Fibroblast of skin of back (primary cell): ENCODE data around the gene WDR17. TPM values are rescaled to one million over a fixed set of nuclear protein-coding genes. Genes with fewer than 3 reads are reported as not detected.
A peak's percentile ranks its signal among the peaks of the same experiment; 100 is the strongest.

Source experiments
- DNase-seq: peaks from one replicate; pipeline ENCODE4 v3.0.0-alpha.2; 2013
- polyA plus RNA-seq, 2 experiments: library from polyadenylated mRNA; unstranded; fragments of 120-200 nt; gene quantifications; one replicate each; pipeline ENCODE4 v1.2.1, GENCODE V29; 2013; ENCODE audit not compliant: insufficient read length in 2 of 2

The WDR17 gene
- polyA plus RNA-seq (2013, experiment 1 of 2; ENCODE audit: insufficient read length) = 0.42 TPM
- polyA plus RNA-seq (2013, experiment 2 of 2; ENCODE audit: insufficient read length) = 0.53 TPM

- peak; percentile 74 for DNase-seq
These were observed at the start of gene WDR17 for GRCh38 chr4:176065435-176066291. Gene WDR17 (plus strand): TSS chr4:176065841. CDS start chr4:176111581, 45,740 bp downstream.

GRCh38 chr4:176016601-176017000, 49.0 kb upstream of the WDR17 start:
- DNase-seq = no peak

DNA sequence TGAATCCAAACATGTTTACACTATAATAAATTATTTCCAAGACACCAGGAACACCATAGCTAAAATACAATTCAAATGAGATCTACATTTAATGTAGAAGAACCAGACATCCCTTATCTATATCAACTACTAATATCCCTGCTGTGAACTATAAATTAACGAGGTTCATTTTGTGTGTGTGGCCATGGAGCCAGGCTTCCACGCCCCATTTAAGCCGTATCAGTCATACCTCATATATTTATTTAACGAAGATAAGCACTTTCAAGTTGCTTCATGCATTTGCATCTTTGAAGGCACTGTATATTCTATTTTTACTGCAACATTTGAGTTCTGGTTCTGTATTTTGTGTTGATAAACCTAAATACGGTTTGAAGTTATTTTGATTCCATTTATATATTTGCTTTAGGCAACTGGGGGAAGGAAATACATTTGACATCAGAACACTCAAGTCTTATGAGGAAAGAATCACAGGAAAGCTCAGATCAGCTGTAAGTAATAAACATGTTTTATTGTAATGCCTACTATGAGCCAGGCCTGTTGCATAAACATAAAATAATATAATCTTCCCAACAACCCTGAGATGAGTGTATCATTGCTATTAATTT, 45.1 kb upstream of the WDR17 start:
- DNase-seq = no peak

- no peak for DNase-seq
These were observed 35.2 kb upstream of the WDR17 start for GRCh38 chr4:176030391-176030790.

- DNase-seq = no peak
These were observed 33.7 kb upstream of the WDR17 start for GRCh38 chr4:176031922-176032321.

GRCh38 chr4:176032454-176032853, 33.2 kb upstream of the WDR17 start:
- no peak for DNase-seq

- DNase-seq = peak; percentile 44
These were observed 31.1 kb upstream of the WDR17 start for GRCh38 chr4:176034499-176034898.

DNA sequence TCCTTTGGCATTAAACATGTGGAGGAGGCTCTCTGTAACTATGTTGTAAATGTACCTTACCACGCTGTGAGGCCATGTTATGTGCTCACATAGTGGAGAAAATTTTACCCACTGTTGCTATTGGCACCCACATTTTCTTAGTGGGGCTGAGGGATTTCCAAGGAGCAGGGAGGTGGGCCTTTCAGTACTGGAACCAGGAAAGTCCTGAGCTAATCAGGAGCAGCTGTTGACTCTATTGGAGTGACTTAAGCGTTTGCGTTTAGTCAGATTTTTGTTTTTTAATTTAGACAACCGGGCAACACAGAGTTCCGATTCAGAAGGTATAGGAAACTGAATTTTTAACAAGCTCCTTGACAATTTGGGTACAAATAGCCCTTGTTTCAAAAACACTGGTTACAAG, 30.7 kb upstream of the WDR17 start:
- DNase-seq = no peak

DNA sequence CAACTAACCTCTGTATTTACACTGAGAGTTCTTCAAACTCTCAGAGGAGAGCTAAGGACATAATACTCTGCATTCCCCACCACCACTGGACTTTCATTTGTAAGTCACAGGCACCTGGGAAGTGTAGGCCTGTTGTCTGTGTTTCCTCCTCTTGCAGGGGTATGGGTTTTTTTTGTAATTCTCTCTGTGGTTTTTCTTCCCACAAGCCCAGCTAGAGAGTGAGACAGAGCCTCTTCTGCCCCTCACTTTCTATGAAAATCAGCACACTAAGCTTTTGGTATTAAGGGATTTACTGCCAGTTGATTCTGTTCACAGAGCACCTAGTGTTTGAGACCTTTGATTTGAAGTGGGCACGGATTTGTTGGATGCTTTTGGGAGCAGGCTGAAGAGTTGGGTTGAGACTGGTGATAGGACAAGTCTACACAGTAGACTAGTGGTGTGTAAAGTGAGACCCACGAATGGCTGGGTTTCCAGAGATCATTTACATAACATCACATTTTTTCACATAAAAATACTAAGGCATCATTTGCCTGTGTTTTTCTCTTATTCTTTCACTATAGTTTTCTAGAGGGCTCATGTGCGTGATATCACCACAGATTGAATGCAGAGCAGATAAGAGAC, 28.9 kb upstream of the WDR17 start:
- DNase-seq = no peak

DNA sequence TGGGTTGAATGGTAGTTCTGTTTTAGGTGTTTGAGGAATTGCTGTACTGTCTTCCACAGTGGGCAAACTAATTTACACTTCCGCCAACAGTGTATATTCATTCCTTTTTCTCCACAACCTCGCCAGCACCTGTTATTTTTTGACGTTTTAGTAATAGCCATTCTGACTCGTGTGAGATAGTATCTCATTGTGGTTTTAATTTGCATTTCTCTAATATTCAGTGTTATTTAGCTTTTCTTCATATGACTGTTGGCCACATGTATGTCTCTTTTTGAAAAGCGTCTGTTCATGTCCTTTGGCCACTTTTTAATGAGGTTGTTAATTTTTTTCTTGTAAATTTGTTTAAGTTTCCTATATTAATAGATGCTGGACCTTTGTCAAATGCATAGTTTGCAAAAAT, 26.9 kb upstream of the WDR17 start:
- no peak for DNase-seq

DNA sequence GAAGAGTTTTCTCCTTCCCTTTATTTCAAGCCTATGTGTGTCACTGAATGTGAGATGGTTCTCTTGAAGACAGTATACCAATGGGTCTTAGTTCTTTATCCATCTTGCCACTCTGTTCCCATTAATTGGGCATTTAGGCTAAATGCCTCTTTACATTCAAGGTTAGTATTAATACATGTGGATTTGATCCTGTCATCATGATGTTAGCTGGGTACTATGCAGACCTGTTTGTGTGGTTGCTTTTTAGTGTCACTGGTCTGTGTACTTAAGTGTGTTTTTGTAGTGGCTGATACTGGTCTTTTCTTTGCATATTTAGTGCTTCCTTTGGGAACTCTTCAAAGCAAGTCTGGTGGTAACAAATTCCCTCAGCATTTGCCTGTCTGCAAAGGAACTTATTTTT, 23.4 kb upstream of the WDR17 start:
- no peak for DNase-seq

- DNase-seq = no peak
These were observed 21.6 kb upstream of the WDR17 start for GRCh38 chr4:176043838-176044588.

DNA sequence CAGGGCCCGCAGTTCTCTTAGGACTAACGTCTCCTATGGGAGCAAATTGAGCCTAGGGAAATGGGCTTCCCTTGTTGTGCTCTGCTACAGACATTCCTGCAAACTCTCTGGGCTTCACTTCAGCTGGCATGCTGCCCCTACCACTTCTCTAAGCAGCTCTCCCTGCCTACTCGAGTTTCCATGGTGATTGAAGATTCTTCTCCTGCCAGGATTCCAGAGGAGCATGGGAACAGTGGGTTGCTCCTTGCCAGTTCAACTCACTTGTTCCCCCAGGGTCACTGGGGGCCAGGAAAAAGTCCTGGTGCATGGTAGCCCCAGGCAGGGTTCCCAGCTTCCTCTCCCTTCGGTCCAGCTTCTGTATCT, 21.1 kb upstream of the WDR17 start:
- DNase-seq = no peak

DNA sequence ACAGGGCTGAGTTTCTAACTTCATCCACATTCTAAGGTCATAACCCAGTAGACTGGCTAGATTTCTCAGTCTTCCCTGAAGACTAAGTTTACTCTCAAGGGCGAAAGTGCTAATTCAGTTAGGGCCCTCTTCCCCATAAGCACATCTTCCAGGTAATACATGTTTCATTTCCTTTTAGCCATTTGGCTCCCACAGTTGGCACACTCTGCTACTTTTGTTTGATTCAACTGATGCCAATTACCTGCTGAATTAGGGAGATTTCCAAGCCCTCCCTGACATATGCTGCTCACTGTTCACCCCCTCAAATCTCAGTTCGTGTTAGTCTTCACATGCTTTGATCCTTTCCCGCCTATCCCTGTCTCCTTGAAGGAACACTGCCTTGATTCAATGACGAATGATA, 17.0 kb upstream of the WDR17 start:
- no peak for DNase-seq

GRCh38 chr4:176052744-176053143, 12.9 kb upstream of the WDR17 start:
- no peak for DNase-seq

DNA sequence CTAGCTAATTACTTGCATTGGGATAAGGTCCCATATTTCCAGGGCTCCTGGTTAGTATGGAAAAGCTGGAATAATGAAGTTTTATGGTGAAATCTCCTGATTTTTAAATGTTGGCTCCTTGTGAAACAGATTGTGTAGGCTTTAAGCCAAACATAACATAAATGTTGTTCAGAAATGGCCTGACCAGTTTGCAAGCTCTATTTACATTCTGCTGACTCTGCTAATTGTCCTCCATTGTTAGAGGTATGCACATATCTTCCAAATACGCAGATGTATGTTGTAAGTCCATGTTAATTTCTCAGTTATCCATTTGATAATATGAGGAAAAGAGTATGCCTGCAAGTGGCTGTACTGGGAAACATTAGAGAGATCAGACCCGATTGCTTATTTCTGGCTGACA, 11.9 kb upstream of the WDR17 start:
- no peak for DNase-seq

GRCh38 chr4:176054942-176055341, 10.7 kb upstream of the WDR17 start:
- DNase-seq = no peak

- no peak for DNase-seq
These were observed 1.9 kb upstream of the WDR17 start for GRCh38 chr4:176063718-176064117.

GRCh38 chr4:176064539-176064938, 1.1 kb upstream of the WDR17 start:
- no peak for DNase-seq

- no peak for DNase-seq
These were observed 1.1 kb downstream of the WDR17 start for GRCh38 chr4:176066757-176067156.

DNA sequence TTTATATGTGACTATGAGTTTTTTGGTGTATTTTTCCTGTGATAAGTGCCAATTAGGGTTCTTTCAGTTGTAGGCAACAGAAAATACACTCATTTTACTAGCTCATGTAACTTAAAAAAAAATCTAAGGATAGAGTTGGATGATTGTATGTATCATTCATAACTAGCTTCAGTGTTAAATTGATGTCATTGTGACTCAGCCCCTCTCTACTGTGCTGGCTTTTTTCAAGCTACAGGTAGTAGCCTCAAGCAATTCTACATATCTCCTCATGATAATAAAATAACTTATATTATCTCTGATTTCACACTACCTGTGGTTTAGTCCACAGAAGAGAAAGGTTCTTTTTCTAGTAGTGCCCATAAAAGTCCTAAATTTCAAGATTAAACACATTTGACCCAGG, 11.9 kb downstream of the WDR17 start:
- DNase-seq = no peak

GRCh38 chr4:176084769-176085168, 19.1 kb downstream of the WDR17 start:
- DNase-seq = no peak

DNA sequence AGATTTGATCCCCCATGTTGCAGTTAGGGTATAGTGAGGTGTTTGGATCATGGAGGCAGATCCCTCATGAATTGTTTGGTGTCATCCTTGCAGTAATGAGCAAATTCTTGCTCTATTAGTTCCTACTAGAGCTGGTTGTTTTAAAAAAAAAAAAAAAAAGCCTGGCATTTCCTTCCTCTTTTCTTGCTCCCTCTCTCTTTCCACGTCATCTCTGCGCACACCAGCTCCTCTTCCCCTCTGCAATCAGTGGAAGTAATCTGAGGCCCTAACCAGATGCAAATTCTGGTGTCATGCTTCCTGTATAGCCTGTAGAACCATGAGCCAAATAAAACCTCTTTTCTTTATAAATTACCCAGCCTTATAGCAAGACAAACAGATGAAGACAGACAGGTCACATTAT, 24.5 kb downstream of the WDR17 start:
- DNase-seq = no peak
